CD4-positive, alpha-beta memory T cell (primary cell): Measurements from ENCODE around the gene CFAP251. TPM values are rescaled to one million over a fixed set of nuclear protein-coding genes. Genes with fewer than 3 reads are reported as not detected.
A peak's percentile ranks its signal among the peaks of the same experiment; 100 is the strongest.

Experiments
- CTCF ChIA-PET: fragments of 350-600 bp; sonication (Branson Sonifier 250); formaldehyde crosslinking; loops from one replicate; lab custom pipeline; 2021; ENCODE audit warnings: inconsistent platforms; ENCODE audit not compliant: partially characterized antibody; lab: Charles Lee
- POLR2A ChIA-PET: fragments of 350-600 bp; sonication (Branson Sonifier 250); formaldehyde crosslinking; loops from one replicate; lab custom pipeline; 2021; ENCODE audit not compliant: partially characterized antibody; lab: Charles Lee
- DNase-seq, 5 donors: peaks; one replicate each; pipeline versions ENCODE4 v3.0.0 to v3.0.0-alpha.2; 2020 to 2022; ENCODE audit warnings: mixed read lengths in 1 of 5
- H3K27ac ChIP-seq: one replicate; pipeline ENCODE4 v1.7.0; 2013; ENCODE audit warnings: low read depth, low read length
- H3K27me3 ChIP-seq: 2 replicates; pipeline ENCODE4 v1.7.0; 2013; ENCODE audit warnings: mild to moderate bottlenecking, low read length, moderate library complexity; ENCODE audit not compliant: insufficient read depth
- H3K36me3 ChIP-seq: 2 replicates; pipeline ENCODE4 v1.7.0; 2013; ENCODE audit warnings: mild to moderate bottlenecking, low read length, moderate library complexity; ENCODE audit not compliant: insufficient read depth
- H3K4me1 ChIP-seq: 2 replicates; pipeline ENCODE4 v1.7.0; 2013; ENCODE audit warnings: mild to moderate bottlenecking, low read length, moderate library complexity; ENCODE audit not compliant: insufficient read depth
- H3K4me3 ChIP-seq, 2 donors: one replicate each; pipeline ENCODE4 v1.7.0; 2013; ENCODE audit warnings: low read length in 2 of 2, mild to moderate bottlenecking in 1 of 2
- H3K9me3 ChIP-seq, 2 donors: one replicate each; pipeline ENCODE4 v1.7.0; 2013; ENCODE audit warnings: low read length in 2 of 2, control low read depth in 1 of 2; ENCODE audit not compliant: control insufficient read depth in 1 of 2
- H3K27ac Mint-ChIP-seq, 7 donors: one replicate each; pipeline ENCODE4 v1.8.0; 2020 to 2021; ENCODE audit warnings: mixed read lengths in 7 of 7, mild to moderate bottlenecking in 6 of 7, inconsistent platforms in 3 of 7, moderate library complexity in 3 of 7
- H3K27me3 Mint-ChIP-seq, 2 donors: one replicate each; pipeline ENCODE4 v1.8.0; 2020 to 2021; ENCODE audit warnings: mixed read lengths in 2 of 2
- H3K36me3 Mint-ChIP-seq, 2 donors: one replicate each; pipeline ENCODE4 v1.8.0; 2020 to 2021; ENCODE audit warnings: mixed read lengths in 2 of 2, inconsistent platforms in 1 of 2, mild to moderate bottlenecking in 1 of 2
- H3K4me1 Mint-ChIP-seq, 4 donors: one replicate each; pipeline ENCODE4 v1.8.0; 2020 to 2021; ENCODE audit warnings: mixed read lengths in 4 of 4, mild to moderate bottlenecking in 1 of 4
- H3K4me3 Mint-ChIP-seq, 8 donors: one replicate each; pipeline ENCODE4 v1.8.0; 2020 to 2021; ENCODE audit warnings: mixed read lengths in 8 of 8, mild to moderate bottlenecking in 7 of 8, moderate library complexity in 6 of 8, inconsistent platforms in 3 of 8
- H3K9me3 Mint-ChIP-seq, 8 donors: one replicate each; pipeline ENCODE4 v1.8.0; 2020 to 2021; ENCODE audit warnings: mixed read lengths in 8 of 8, mild to moderate bottlenecking in 5 of 8, inconsistent platforms in 3 of 8, moderate library complexity in 1 of 8
- intact Hi-C: fragments of 100-400 bp; cut with micrococcal nuclease; formaldehyde crosslinking; loops from one replicate; pipeline ENCODE4 v1.15.1; 2023
- polyA plus RNA-seq, 2 donors: library from polyadenylated mRNA; unstranded; fragments of 300-500 nt; fragmentation: Illumina TruSeq; gene quantifications; one replicate each; pipeline ENCODE4 v1.2.3, GENCODE V29; 2021
- total RNA-seq, 2 experiments: library from RNA; stranded (reverse); gene quantifications; one replicate each; pipeline ENCODE4 v1.2.3, GENCODE V29; 2021

The CFAP251 gene
- total and polyA plus RNA-seq, 4 experiments from 2014 or later: 0.21 to 0.44 (median 0.23) TPM; not detected in 1

GRCh38 chr12:121975021-121975420, 56.6 kb downstream of the CFAP251 start:
- Mint-ChIP-seq H3K27me3 (peaks cover 2 to 10% of the 10 kb centered on the region in 2 donors), H3K36me3 (peaks cover 0 to 14% of the 10 kb centered on the region in 2 donors), H3K27ac (no peak overlapping the region), H3K4me3 (no peak overlapping the region), H3K4me1 (no peaks in the 10 kb centered on the region), H3K9me3 (peaks cover 0 to 13% (median 8%) of the 10 kb centered on the region in 8 donors)
- ChIA-PET POLR2A (no interaction called here), CTCF (no interaction called here)
- no peaks in the 10 kb centered on the region for H3K27me3 ChIP-seq
- DNase-seq: no peak
- H3K36me3 ChIP-seq: no peaks in the 10 kb centered on the region
- intact Hi-C loops: no loop called here
- H3K9me3 ChIP-seq: no peaks in the 10 kb centered on the region
- no peaks in the 10 kb centered on the region for H3K4me1 ChIP-seq
- H3K4me3 ChIP-seq: no peak overlapping the region
- H3K27ac ChIP-seq: no peak overlapping the region

- POLR2A ChIA-PET: no interaction called here
- Mint-ChIP-seq H3K27me3 (peaks cover 2 to 10% of the 10 kb centered on the region in 2 donors), H3K4me3 (no peak overlapping the region), H3K27ac (no peak overlapping the region), H3K36me3 (peaks cover 0 to 9% of the 10 kb centered on the region in 2 donors), H3K4me1 (no peaks in the 10 kb centered on the region), H3K9me3 (peaks cover 0 to 12% (median 7%) of the 10 kb centered on the region in 8 donors)
- H3K36me3 ChIP-seq: no peaks in the 10 kb centered on the region
- H3K9me3 ChIP-seq: no peaks in the 10 kb centered on the region
- no peak for DNase-seq
- H3K4me3 ChIP-seq: no peak overlapping the region
- H3K27ac ChIP-seq: no peak overlapping the region
- intact Hi-C loops: no loop called here
- H3K27me3 ChIP-seq: no peaks in the 10 kb centered on the region
- H3K4me1 ChIP-seq: no peaks in the 10 kb centered on the region
- CTCF ChIA-PET: no interaction called here
Measured at GRCh38 chr12:121976950-121977349, 58.6 kb downstream of the CFAP251 start.

- no peak overlapping the region for H3K4me3 Mint-ChIP-seq
- peak overlapping the region in 1 of 7 donors; percentile 29 for H3K27ac Mint-ChIP-seq
- Histone ChIP-seq H3K9me3 (no peaks in the 10 kb centered on the region), H3K4me1 (peaks cover 3% of the 10 kb centered on the region), H3K36me3 (no peaks in the 10 kb centered on the region), H3K27me3 (no peaks in the 10 kb centered on the region), H3K4me3 (no peak overlapping the region), H3K27ac (no peak overlapping the region)
- peaks cover 0 to 3% (median 0%) of the 10 kb centered on the region in 4 donors for H3K4me1 Mint-ChIP-seq
- intact Hi-C loops: no loop called here
- POLR2A ChIA-PET: no interaction called here
- CTCF ChIA-PET: no interaction called here
- H3K36me3 Mint-ChIP-seq: no peaks in the 10 kb centered on the region
- no peak for DNase-seq
- no peaks in the 10 kb centered on the region for H3K9me3 Mint-ChIP-seq
- H3K27me3 Mint-ChIP-seq: peaks cover 1% of the 10 kb centered on the region in 2 donors
Measured at GRCh38 chr12:121980191-121980891, 61.9 kb downstream of the CFAP251 start.

GRCh38 chr12:121980892-121981272, 62.5 kb downstream of the CFAP251 start:
- intact Hi-C loops: no loop called here
- no peaks in the 10 kb centered on the region for H3K9me3 Mint-ChIP-seq
- H3K4me1 Mint-ChIP-seq: peaks cover 0 to 3% (median 0%) of the 10 kb centered on the region in 4 donors
- peaks cover 3% of the 10 kb centered on the region for H3K4me1 ChIP-seq
- H3K4me3 ChIP-seq: no peak overlapping the region
- H3K27me3 ChIP-seq: no peaks in the 10 kb centered on the region
- no peaks in the 10 kb centered on the region for H3K27me3 Mint-ChIP-seq
- no peak overlapping the region for H3K27ac Mint-ChIP-seq
- no peak overlapping the region for H3K27ac ChIP-seq
- H3K36me3 Mint-ChIP-seq: no peaks in the 10 kb centered on the region
- H3K9me3 ChIP-seq: no peaks in the 10 kb centered on the region
- no peaks in the 10 kb centered on the region for H3K36me3 ChIP-seq
- ChIA-PET CTCF (no interaction called here), POLR2A (no interaction called here)
- H3K4me3 Mint-ChIP-seq: no peak overlapping the region
- no peak for DNase-seq

- ChIA-PET CTCF (no interaction called here), POLR2A (no interaction called here)
- Histone ChIP-seq H3K4me1 (peaks cover 3% of the 10 kb centered on the region), H3K27me3 (no peaks in the 10 kb centered on the region), H3K27ac (no peak overlapping the region), H3K4me3 (no peak overlapping the region), H3K9me3 (no peaks in the 10 kb centered on the region), H3K36me3 (no peaks in the 10 kb centered on the region)
- Mint-ChIP-seq H3K36me3 (no peaks in the 10 kb centered on the region), H3K4me1 (peaks cover 0 to 3% (median 0%) of the 10 kb centered on the region in 4 donors), H3K27ac (no peak overlapping the region), H3K27me3 (no peaks in the 10 kb centered on the region), H3K4me3 (no peak overlapping the region), H3K9me3 (no peaks in the 10 kb centered on the region)
- intact Hi-C loops: no loop called here
- DNase-seq: no peak
Measured at GRCh38 chr12:121981456-121981855, 63.1 kb downstream of the CFAP251 start.

- Mint-ChIP-seq H3K4me1 (peaks cover 0 to 3% (median 0%) of the 10 kb centered on the region in 4 donors), H3K9me3 (no peaks in the 10 kb centered on the region), H3K27me3 (no peaks in the 10 kb centered on the region), H3K4me3 (no peak overlapping the region), H3K27ac (no peak overlapping the region), H3K36me3 (no peaks in the 10 kb centered on the region)
- H3K27me3 ChIP-seq: no peaks in the 10 kb centered on the region
- peaks cover 3% of the 10 kb centered on the region for H3K4me1 ChIP-seq
- DNase-seq: no peak
- no peaks in the 10 kb centered on the region for H3K36me3 ChIP-seq
- no peaks in the 10 kb centered on the region for H3K9me3 ChIP-seq
- intact Hi-C loops: no loop called here
- POLR2A ChIA-PET: interaction anchor here (0.8 kb wide), 1 partner anchor 12 kb away, joined by 3 read pairs; no protein-coding TSS in a partner anchor
- no peak overlapping the region for H3K27ac ChIP-seq
- CTCF ChIA-PET: interaction anchor here (0.9 kb wide), 1 partner anchor 65 kb away, joined by 3 read pairs; the partner anchor contains the start of gene CFAP251
- H3K4me3 ChIP-seq: no peak overlapping the region
Measured at GRCh38 chr12:121982950-121983349, 64.6 kb downstream of the CFAP251 start.

- Mint-ChIP-seq H3K9me3 (no peaks in the 10 kb centered on the region), H3K4me1 (peaks cover 0 to 3% (median 0%) of the 10 kb centered on the region in 4 donors), H3K27ac (no peak overlapping the region), H3K4me3 (no peak overlapping the region), H3K27me3 (no peaks in the 10 kb centered on the region), H3K36me3 (no peaks in the 10 kb centered on the region)
- Histone ChIP-seq H3K27ac (no peak overlapping the region), H3K27me3 (no peaks in the 10 kb centered on the region), H3K36me3 (no peaks in the 10 kb centered on the region), H3K9me3 (no peaks in the 10 kb centered on the region), H3K4me3 (no peak overlapping the region), H3K4me1 (peaks cover 3% of the 10 kb centered on the region)
- no peak for DNase-seq
- intact Hi-C loops: no loop called here
- POLR2A ChIA-PET: interaction anchor here (0.8 kb wide), 1 partner anchor 12 kb away, joined by 3 read pairs; no protein-coding TSS in a partner anchor
- CTCF ChIA-PET: interaction anchor here (0.9 kb wide), 1 partner anchor 65 kb away, joined by 3 read pairs; the partner anchor contains the start of gene CFAP251
Measured at GRCh38 chr12:121983536-121984210, 65.3 kb downstream of the CFAP251 start.
